H1 (cell line): ENCODE data around the gene DNAH12. TPM values are rescaled to one million over a fixed set of nuclear protein-coding genes. Genes with fewer than 3 reads are reported as not detected.

Experiments used
- CTCF ChIA-PET: fragments of 300-600 bp; sonication (Branson Sonifier 250); formaldehyde crosslinking; loops from one replicate; lab custom pipeline; 2021; ENCODE audit not compliant: partially characterized antibody; lab: Charles Lee
- POLR2A ChIA-PET: fragments of 300-600 bp; sonication (Branson Sonifier 250); formaldehyde crosslinking; loops from one replicate; lab custom pipeline; 2021; ENCODE audit warnings: inconsistent platforms; ENCODE audit not compliant: partially characterized antibody; lab: Charles Lee
- DNase-seq, 2 experiments: peaks; one replicate each; pipeline versions ENCODE4 v3.0.0 to v3.0.0-alpha.2; 2010 to 2022; ENCODE audit warnings: low spot score in 2 of 2, low read depth in 1 of 2, mixed read lengths in 1 of 2
- FAIRE-seq: peaks from 2 replicates; lab custom pipeline; 2011; peaks lifted over from hg19 to GRCh38; lab: Jason Lieb, UNC
- H2AFZ ChIP-seq: 2 replicates; pipeline ENCODE4 v1.8.1; 2012; ENCODE audit warnings: low read length, inconsistent platforms
- H2AK5ac ChIP-seq: 2 replicates; pipeline ENCODE4 v1.6.1; 2013; ENCODE audit warnings: low read depth, low read length
- H2BK120ac ChIP-seq: replicated peaks from 2 replicates; pipeline ENCODE3; 2013; ENCODE audit warnings: low read depth, low read length, inconsistent platforms
- H2BK12ac ChIP-seq: 2 replicates; pipeline ENCODE4 v1.6.1; 2013; ENCODE audit warnings: low read depth, low read length
- H2BK15ac ChIP-seq: 2 replicates; pipeline ENCODE4 v1.6.1; 2013; ENCODE audit warnings: low read length
- H2BK20ac ChIP-seq: 2 replicates; pipeline ENCODE4 v1.6.1; 2013; ENCODE audit warnings: low read length
- H2BK5ac ChIP-seq: 2 replicates; pipeline ENCODE4 v1.6.1; 2013; ENCODE audit warnings: low read depth, low read length
- H3K14ac ChIP-seq: 2 replicates; pipeline ENCODE4 v1.6.1; 2013; ENCODE audit warnings: inconsistent platforms; ENCODE audit not compliant: insufficient read length
- H3K18ac ChIP-seq: 2 replicates; pipeline ENCODE4 v1.6.1; 2013; ENCODE audit warnings: low read length; ENCODE audit errors: extremely low read depth
- H3K23ac ChIP-seq: 2 replicates; pipeline ENCODE4 v1.6.1; 2013; ENCODE audit warnings: inconsistent platforms; ENCODE audit not compliant: insufficient read length
- H3K23me2 ChIP-seq: 2 replicates; pipeline ENCODE4 v1.6.1; 2013; ENCODE audit warnings: low read depth, low read length
- H3K27ac ChIP-seq: 2 replicates; pipeline ENCODE4 v1.6.1; 2011; ENCODE audit warnings: low read depth, low read length, inconsistent platforms
- H3K27me3 ChIP-seq, 4 experiments: replicated peaks in 1 of 4; 1 replicate in 1 of 4; 2 replicates in 3 of 4; pipeline versions ENCODE4 v1.6.1 to v1.8.1; 2011 to 2013; ENCODE audit warnings: low read length in 3 of 4, mild to moderate bottlenecking in 3 of 4, inconsistent platforms in 2 of 4, mixed read lengths in 2 of 4, moderate library complexity in 1 of 4; ENCODE audit not compliant: control insufficient read depth in 3 of 4, insufficient read depth in 3 of 4; ENCODE audit errors: extremely low read depth in 1 of 4
- H3K36me3 ChIP-seq, 4 experiments: 2 replicates each; pipeline versions ENCODE4 v1.6.1 to v1.8.1; 2011 to 2013; ENCODE audit warnings: mild to moderate bottlenecking in 4 of 4, low read length in 3 of 4, moderate library complexity in 2 of 4, control low read depth in 1 of 4, inconsistent platforms in 1 of 4; ENCODE audit not compliant: insufficient read depth in 4 of 4, control insufficient read depth in 2 of 4
- H3K4ac ChIP-seq: replicated peaks from 2 replicates; pipeline ENCODE3; 2013; ENCODE audit warnings: low read length, low read depth, mixed read lengths, inconsistent platforms; ENCODE audit not compliant: insufficient read length
- H3K4me1 ChIP-seq, 4 experiments: replicated peaks in 1 of 4; 1 replicate in 1 of 4; 2 replicates in 3 of 4; pipeline versions ENCODE4 v1.6.1 to v1.8.1; 2011 to 2013; ENCODE audit warnings: low read length in 3 of 4, inconsistent platforms in 2 of 4, mixed read lengths in 1 of 4; ENCODE audit not compliant: insufficient read depth in 4 of 4, control insufficient read depth in 3 of 4
- H3K4me2 ChIP-seq, 2 experiments: 2 replicates each; pipeline versions ENCODE4 v1.6.1 to v1.8.1; 2011 to 2013; ENCODE audit warnings: low read depth in 2 of 2, low read length in 2 of 2, control low read depth in 1 of 2, inconsistent platforms in 1 of 2, mild to moderate bottlenecking in 1 of 2; ENCODE audit not compliant: insufficient read depth in 1 of 2
- H3K4me3 ChIP-seq, 4 experiments: fragments of 200-600, 300-600 bp in 1 of 4; sonication (generic), shearing (Covaris generic), sonication (Bioruptor Twin) in 1 of 4; 2 replicates each; pipeline versions ENCODE4 v1.5.1 to v1.8.1; 2011 to 2016; ENCODE audit warnings: low read length in 4 of 4, low read depth in 3 of 4, control low read depth in 2 of 4, inconsistent platforms in 2 of 4, mild to moderate bottlenecking in 2 of 4, mixed read lengths in 1 of 4, moderate library complexity in 1 of 4; ENCODE audit not compliant: insufficient read depth in 2 of 4; ENCODE audit errors: extremely low read depth in 1 of 4
- H3K56ac ChIP-seq: replicated peaks from 2 replicates; pipeline ENCODE3; 2013; ENCODE audit warnings: low read depth, mild to moderate bottlenecking, mixed read lengths, low read length, inconsistent platforms; ENCODE audit not compliant: insufficient read length
- H3K79me1 ChIP-seq: 2 replicates; pipeline ENCODE4 v1.6.1; 2013; ENCODE audit warnings: low read depth, low read length, control low read depth
- H3K79me2 ChIP-seq, 2 experiments: 2 replicates each; pipeline versions ENCODE4 v1.6.1 to v1.8.1; 2012 to 2013; ENCODE audit warnings: low read length in 2 of 2, mild to moderate bottlenecking in 2 of 2, inconsistent platforms in 1 of 2; ENCODE audit not compliant: insufficient read depth in 2 of 2, control insufficient read depth in 1 of 2
- H3K9ac ChIP-seq, 4 experiments: replicated peaks in 1 of 4; 1 replicate in 1 of 4; 2 replicates in 3 of 4; pipeline versions ENCODE4 v1.6.1 to v1.8.1; 2011 to 2013; ENCODE audit warnings: low read depth in 3 of 4, low read length in 3 of 4, control low read depth in 2 of 4, mild to moderate bottlenecking in 2 of 4, moderate library complexity in 2 of 4, inconsistent platforms in 1 of 4; ENCODE audit errors: extremely low read depth in 1 of 4
- H3K9me3 ChIP-seq, 2 experiments: 2 replicates each; pipeline versions ENCODE4 v1.6.1 to v1.8.1; 2012 to 2013; ENCODE audit warnings: mild to moderate bottlenecking in 2 of 2, moderate library complexity in 2 of 2, control low read depth in 1 of 2, inconsistent platforms in 1 of 2, low read depth in 1 of 2, low read length in 1 of 2, mixed read lengths in 1 of 2; ENCODE audit not compliant: insufficient read depth in 2 of 2
- H4K20me1 ChIP-seq, 2 experiments: replicated peaks in 1 of 2; 2 replicates each; pipeline versions ENCODE3 to v1.8.1; 2011 to 2013; ENCODE audit warnings: inconsistent platforms in 2 of 2, low read length in 2 of 2, mild to moderate bottlenecking in 1 of 2; ENCODE audit not compliant: insufficient read depth in 2 of 2, control insufficient read depth in 1 of 2
- H4K5ac ChIP-seq: 2 replicates; pipeline ENCODE4 v1.6.1; 2013; ENCODE audit warnings: low read length, low read depth, mixed read lengths, inconsistent platforms; ENCODE audit not compliant: insufficient read length
- H4K8ac ChIP-seq: 2 replicates; pipeline ENCODE4 v1.8.0; 2013; ENCODE audit warnings: mild to moderate bottlenecking, moderate library complexity, low read length, inconsistent platforms; ENCODE audit not compliant: insufficient read depth; ENCODE audit errors: extremely low read depth
- H4K91ac ChIP-seq: replicated peaks from 2 replicates; pipeline ENCODE3; 2013; ENCODE audit warnings: low read length, mixed read lengths, inconsistent platforms; ENCODE audit not compliant: insufficient read length
- ATF3 ChIP-seq: IDR thresholded peaks from 2 replicates; pipeline ENCODE4 v1.6.1; 2011; ENCODE audit warnings: low read depth, mild to moderate bottlenecking, low read length; ENCODE audit not compliant: insufficient read depth
- BCL11A ChIP-seq, 2 experiments: IDR thresholded peaks; one replicate each; pipeline ENCODE4 v1.6.1; 2011; ENCODE audit warnings: low read depth in 2 of 2, low read length in 2 of 2, mild to moderate bottlenecking in 2 of 2
- CHD2 ChIP-seq: IDR thresholded peaks from 2 replicates; pipeline ENCODE4 v1.6.1; 2012; ENCODE audit warnings: low read length, improper control_type of control experiment
- CTBP2 ChIP-seq: IDR thresholded peaks from 2 replicates; pipeline ENCODE4 v1.7.0; 2011; ENCODE audit warnings: borderline replicate concordance, mild to moderate bottlenecking, moderate library complexity, mixed read lengths, low read length; ENCODE audit not compliant: insufficient read depth, insufficient read length
- HDAC2 ChIP-seq, 2 experiments: fragments of 300-600 bp in 1 of 2; sonication (generic) in 1 of 2; IDR thresholded peaks; 2 replicates each; pipeline ENCODE4 v1.6.1; 2011 to 2012; ENCODE audit warnings: low read depth in 2 of 2, low read length in 2 of 2, mild to moderate bottlenecking in 2 of 2, moderate library complexity in 2 of 2, borderline replicate concordance in 1 of 2, inconsistent platforms in 1 of 2
- RNF2 ChIP-seq: fragments of 200-900, 300-1000 bp; sonication (generic); IDR thresholded peaks from 2 replicates; pipeline ENCODE4 v1.7.1; 2016; ENCODE audit warnings: borderline replicate concordance, low read depth, mild to moderate bottlenecking, antibody characterized with exemption, low read length; ENCODE audit not compliant: poor library complexity, severe bottlenecking; ENCODE audit errors: missing control alignments
- RXRA ChIP-seq: IDR thresholded peaks from 2 replicates; pipeline ENCODE4 v1.6.1; 2011; ENCODE audit warnings: low read depth, mild to moderate bottlenecking, low read length, moderate library complexity; ENCODE audit not compliant: insufficient read depth
- TAF1 ChIP-seq: IDR thresholded peaks from 2 replicates; pipeline ENCODE4 v1.6.1; 2011; ENCODE audit warnings: mild to moderate bottlenecking, low read depth, low read length
- YY1 ChIP-seq: IDR thresholded peaks from 2 replicates; pipeline ENCODE4 v1.6.1; 2011; ENCODE audit warnings: low read depth, mild to moderate bottlenecking, low read length
- WGBS, 2 experiments: shearing (Covaris generic) in 1 of 2; methylation state at CpG; one replicate each; pipeline versions ENCODE4 v1.1.6 to v1.1.7; 2013 to 2015; ENCODE audit warnings: low lambda C conversion rate in 2 of 2, mixed read lengths in 2 of 2, inconsistent platforms in 1 of 2, low coverage in 1 of 2, missing lambda C conversion rate in 1 of 2; ENCODE audit not compliant: insufficient replicate concordance in 2 of 2, insufficient coverage in 1 of 2, insufficient read length in 1 of 2; ENCODE audit errors: extremely low coverage in 1 of 2, missing lambda C conversion rate in 1 of 2; 5-methylcytosine and 5-hydroxymethylcytosine counted together
- polyA plus RNA-seq, 7 experiments: library from polyadenylated mRNA; depleted of rRNA in 3 of 7; stranded (reverse) in 5 of 7; unstranded in 2 of 7; fragments of >200 nt in 5 of 7; fragments of 200-250 nt in 2 of 7; gene quantifications; 1 replicate in 5 of 7; 2 replicates in 1 of 7; 4 replicates in 1 of 7; pipeline versions ENCODE4 v1.2.1 to v1.2.3, GENCODE V29; 2011 to 2013; ENCODE audit warnings: missing spikeins in 2 of 7, mixed read lengths in 2 of 7
- total RNA-seq: library from RNA; stranded (reverse); fragmentation: NEBNext Ultra II Directional; extraction: Animal tissue kit (Norgen Biotek cat#: 25700); gene quantifications from 2 replicates; pipeline ENCODE4 v1.2.1, GENCODE V29; 2021

Gene DNAH12
- total and polyA plus RNA-seq, 2 of the 8 experiments (the other 6 are each of a cell fraction or from before 2014, with no cell fraction given): not detected

- H4K5ac ChIP-seq: peak within 1 kb of the TSS; percentile 85
- CTCF ChIA-PET: interaction anchor here (0.6 kb wide), 2 partner anchors 22 to 300 kb away, joined by 3 to 5 read pairs; no protein-coding TSS in a partner anchor
- TF ChIP-seq BCL11A (IDR thresholded peaks at IDR 0.05; ENCODE audit: low read depth in 2 of 2, low read length in 2 of 2) (no peak), RNF2 (no peak), RXRA (peak; percentile 92; the same call in 1 of the 2 replicates), ATF3 (no peak), CTBP2 (peak; percentile 49), HDAC2 (IDR thresholded peaks at IDR 0.05; ENCODE audit: borderline replicate concordance in 1 of 2, low read depth in 2 of 2, low read length in 2 of 2) (0 out of 4 replicates have a peak, but pooled peaks of 1 of the 2 experiments have one; percentile 70), TAF1 (peak; percentile 91), YY1 (no peak), CHD2 (peak; percentile 95)
Measured at GRCh38 chr3:57555738-57556458, 11.8 kb upstream of the DNAH12 start, which contains the start of gene PDE12. TSS of gene PDE12 (plus strand) at chr3:57556274. CDS start at chr3:57556380, 106 bp downstream.

More at GRCh38 chr3:57555738-57556458, 11.8 kb upstream of the DNAH12 start, which contains the start of gene PDE12:
- peak within 1 kb of the TSS; percentile 78 for H3K27ac ChIP-seq
- peak within 1 kb of the TSS; percentile 66 to 87 (median 75) for H3K4me3 ChIP-seq
- POLR2A ChIA-PET: interaction anchor here (0.6 to 5.7 kb wide), 10 partner anchors 10 to 137 kb away, joined by 3 to 39 read pairs (median 6); partner anchors contain the start of genes ARF4, DENND6A and DNAH12
- peak within 1 kb of the TSS; percentile 13; the same call in 1 of the 2 replicates for H2BK12ac ChIP-seq
- H3K56ac ChIP-seq: peak within 1 kb of the TSS; percentile 89
- peak within 1 kb of the TSS; percentile 95 to 100 for H3K4me2 ChIP-seq
- H3K4me1 ChIP-seq: peaks cover 0 to 4% (median 2%) of the 10 kb centered on the region in 4 experiments; a peak in 5 of 7 replicates
- H3K36me3 ChIP-seq: peaks cover 0 to 8% (median 0%) of the 10 kb centered on the region in 4 experiments; a peak in 3 of 8 replicates
- WGBS, 2 experiments: 8% methylated on average over 52 of the region's 54 CpGs; no CpG with 5 or more reads in 1 of the 2 experiments
- H4K91ac ChIP-seq: peak within 1 kb of the TSS; percentile 66
- peak within 1 kb of the TSS; percentile 92 for H4K8ac ChIP-seq
- peak within 1 kb of the TSS; percentile 60 for H3K4ac ChIP-seq
- FAIRE-seq: peak; percentile 62
- H2AFZ ChIP-seq: peak within 1 kb of the TSS; percentile 99
- peak within 1 kb of the TSS; percentile 5; the same call in 1 of the 2 replicates for H2BK20ac ChIP-seq
- peaks cover 0 to 13% of the 10 kb centered on the region in 2 experiments; a peak in 2 of 4 replicates for H3K79me2 ChIP-seq
- H2BK120ac ChIP-seq: peak within 1 kb of the TSS; percentile 90
- H2AK5ac ChIP-seq: no peak within 1 kb of the TSS; the same call in 1 of the 2 replicates
- H4K20me1 ChIP-seq: peaks cover 0 to 14% of the 10 kb centered on the region in 2 experiments
- H3K18ac ChIP-seq: peak within 1 kb of the TSS; percentile 85; the same call in 1 of the 2 replicates
- DNase-seq: peak; percentile 46 to 85
- peaks cover 6% of the 10 kb centered on the region for H3K79me1 ChIP-seq
- H3K9ac ChIP-seq: peak within 1 kb of the TSS; percentile 73 to 79 (median 76)
- peak within 1 kb of the TSS; percentile 53 for H2BK5ac ChIP-seq
- no peaks in the 10 kb centered on the region for H3K9me3 ChIP-seq
- H3K23me2 ChIP-seq: peaks cover 19% of the 10 kb centered on the region
- H2BK15ac ChIP-seq: peak within 1 kb of the TSS; percentile 48
- no peaks in the 10 kb centered on the region; a peak in 2 of 7 replicates for H3K27me3 ChIP-seq
- H3K14ac ChIP-seq: no peak within 1 kb of the TSS
- H3K23ac ChIP-seq: no peak within 1 kb of the TSS
